IMR-90 (cell line): Measurements from ENCODE around the gene RNFT2. TPM values are rescaled to one million over a fixed set of nuclear protein-coding genes. Genes with fewer than 3 reads are reported as not detected.

Source experiments
- ATAC-seq: fragments of 200-7000 bp; cut with Tn5 transposase; 2 replicates; pipeline ENCODE4 v1.9.1; 2020; ENCODE audit warnings: low read depth, mild to moderate bottlenecking, moderate library complexity
- BruUV-seq: library from RNA; stranded (reverse); fragments of 400-500 nt; replicated peaks from 2 replicates; lab custom pipeline; 2021; lab: Mats Ljungman, UMichigan
- CTCF ChIA-PET: fragments of 300-600 bp; formaldehyde crosslinking; extraction: SDS; loops from one replicate; lab custom pipeline; 2021; ENCODE audit warnings: antibody characterized with exemption; lab: Yijun Ruan, JAX
- POLR2A ChIA-PET: fragments of 300-600 bp; sonication (Branson Sonifier 250); formaldehyde crosslinking; loops from one replicate; lab custom pipeline; 2022; ENCODE audit warnings: antibody characterized with exemption; ENCODE audit not compliant: unreplicated experiment; lab: Charles Lee
- DNase-seq: peaks from one replicate; pipeline ENCODE4 v3.0.0; 2013
- H2AFZ ChIP-seq: replicated peaks from 2 replicates; pipeline ENCODE3; 2013; ENCODE audit warnings: low read length, mild to moderate bottlenecking; ENCODE audit not compliant: poor library complexity
- H2AK5ac ChIP-seq: 2 replicates; pipeline ENCODE4 v1.6.1; 2013; ENCODE audit warnings: low read depth, low read length, inconsistent platforms
- H2AK9ac ChIP-seq: replicated peaks from 2 replicates; pipeline ENCODE3; 2013; ENCODE audit warnings: mild to moderate bottlenecking, low read depth, low read length, moderate library complexity; ENCODE audit not compliant: poor library complexity
- H2BK120ac ChIP-seq: 2 replicates; pipeline ENCODE4 v1.6.1; 2013; ENCODE audit warnings: low read depth, low read length, inconsistent platforms
- H2BK15ac ChIP-seq: 3 replicates; pipeline ENCODE4 v1.6.1; 2013; ENCODE audit warnings: low read depth, low read length, inconsistent platforms
- H2BK20ac ChIP-seq: 2 replicates; pipeline ENCODE4 v1.6.1; 2013; ENCODE audit warnings: low read depth, mild to moderate bottlenecking, inconsistent platforms, low read length, moderate library complexity
- H2BK5ac ChIP-seq: 2 replicates; pipeline ENCODE4 v1.6.1; 2013; ENCODE audit warnings: mild to moderate bottlenecking, low read depth, low read length, inconsistent platforms; ENCODE audit not compliant: poor library complexity, severe bottlenecking
- H3K14ac ChIP-seq: replicated peaks from 2 replicates; pipeline ENCODE4 v1.6.1; 2013; ENCODE audit warnings: low read depth, low read length, inconsistent platforms
- H3K18ac ChIP-seq: 2 replicates; pipeline ENCODE4 v1.6.1; 2013; ENCODE audit warnings: low read depth, low read length, control low read depth
- H3K23ac ChIP-seq: 2 replicates; pipeline ENCODE4 v1.6.1; 2013; ENCODE audit warnings: low read depth, low read length, inconsistent platforms
- H3K27ac ChIP-seq: 2 replicates; pipeline ENCODE4 v1.5.1; 2013; ENCODE audit warnings: mild to moderate bottlenecking, control low read depth, low read length; ENCODE audit not compliant: insufficient read depth
- H3K27me3 ChIP-seq: 2 replicates; pipeline ENCODE4 v1.6.1; 2013; ENCODE audit warnings: low read length; ENCODE audit not compliant: control insufficient read depth, insufficient read depth
- H3K36me3 ChIP-seq: 2 replicates; pipeline ENCODE4 v1.6.1; 2013; ENCODE audit warnings: low read length, mixed read lengths; ENCODE audit not compliant: control insufficient read depth, insufficient read depth
- H3K4ac ChIP-seq: 2 replicates; pipeline ENCODE4 v1.6.1; 2013; ENCODE audit warnings: low read depth, low read length, inconsistent platforms
- H3K4me1 ChIP-seq: 2 replicates; pipeline ENCODE4 v1.6.1; 2013; ENCODE audit warnings: low read length, mixed read lengths; ENCODE audit not compliant: control insufficient read depth, insufficient read depth
- H3K4me2 ChIP-seq: 2 replicates; pipeline ENCODE4 v1.6.1; 2013; ENCODE audit warnings: low read depth, mild to moderate bottlenecking, control low read depth, low read length, moderate library complexity
- H3K4me3 ChIP-seq: 2 replicates; pipeline ENCODE4 v1.5.1; 2013; ENCODE audit warnings: low read depth, mild to moderate bottlenecking, control low read depth, low read length, moderate library complexity; ENCODE audit not compliant: insufficient read depth
- H3K56ac ChIP-seq: 2 replicates; pipeline ENCODE4 v1.6.1; 2013; ENCODE audit warnings: low read length, inconsistent platforms; ENCODE audit not compliant: insufficient read depth; ENCODE audit errors: extremely low read depth
- H3K79me1 ChIP-seq, 2 experiments: 2 replicates each; pipeline ENCODE4 v1.6.1; 2013; ENCODE audit warnings: low read length in 2 of 2, inconsistent platforms in 1 of 2, low read depth in 1 of 2
- H3K9ac ChIP-seq: 2 replicates; pipeline ENCODE4 v1.6.1; 2013; ENCODE audit warnings: low read depth, low read length, control low read depth
- H3K9me1 ChIP-seq: 2 replicates; pipeline ENCODE4 v1.6.1; 2013; ENCODE audit warnings: low read length, inconsistent platforms; ENCODE audit not compliant: insufficient read depth
- H3K9me3 ChIP-seq: 2 replicates; pipeline ENCODE4 v1.6.1; 2013; ENCODE audit warnings: low read length; ENCODE audit not compliant: control insufficient read depth, insufficient read depth
- H4K20me1 ChIP-seq: 2 replicates; pipeline ENCODE4 v1.6.1; 2013; ENCODE audit warnings: low read length, inconsistent platforms; ENCODE audit not compliant: insufficient read depth
- H4K5ac ChIP-seq: 2 replicates; pipeline ENCODE4 v1.6.1; 2013; ENCODE audit warnings: mild to moderate bottlenecking, low read depth, low read length, control low read depth
- H4K8ac ChIP-seq, 2 experiments: 2 replicates each; pipeline ENCODE4 v1.6.1; 2013; ENCODE audit warnings: low read depth in 2 of 2, low read length in 2 of 2, control low read depth in 1 of 2, inconsistent platforms in 1 of 2
- H4K91ac ChIP-seq: 2 replicates; pipeline ENCODE4 v1.6.1; 2013; ENCODE audit warnings: low read depth, low read length, inconsistent platforms; ENCODE audit not compliant: insufficient read depth
- BHLHE40 ChIP-seq: fragments of 150-350 bp; IDR thresholded peaks from 2 replicates; pipeline ENCODE4 v1.6.1; 2016; ENCODE audit warnings: mild to moderate bottlenecking, low read depth, low read length
- CHD1 ChIP-seq: IDR thresholded peaks from 2 replicates; pipeline ENCODE4 v1.6.1; 2012; ENCODE audit warnings: low read depth, low read length, improper control_type of control experiment
- FOS ChIP-seq: fragments of 150-350 bp; IDR thresholded peaks from 2 replicates; pipeline ENCODE4 v1.6.1; 2016; ENCODE audit warnings: low read depth, low read length
- MAFK ChIP-seq: IDR thresholded peaks from 2 replicates; pipeline ENCODE4 v1.6.1; 2012; ENCODE audit warnings: low read depth, low read length, improper control_type of control experiment
- MAZ ChIP-seq: IDR thresholded peaks from 2 replicates; pipeline ENCODE4 v1.6.1; 2012; ENCODE audit warnings: low read depth, mild to moderate bottlenecking, low read length, improper control_type of control experiment, moderate library complexity, borderline replicate concordance
- WGBS, 2 experiments: methylation state at CpG; one replicate each; pipeline versions ENCODE4 v1.1.5 to v1.1.7; 2013; ENCODE audit warnings: missing lambda C conversion rate in 2 of 2; ENCODE audit not compliant: insufficient read length in 1 of 2; ENCODE audit errors: extremely low coverage in 2 of 2; 5-methylcytosine and 5-hydroxymethylcytosine counted together
- dilution Hi-C: fragments of 300-500 bp; cut with HindIII; formaldehyde crosslinking; loops from one replicate; pipeline ENCODE4 v1.14.3; 2018; ENCODE audit warnings: low sequenced_read_pairs; ENCODE audit not compliant: unreplicated experiment
- in situ Hi-C: fragments of 300-500 bp; cut with MboI; formaldehyde crosslinking; loops from 3 replicates; pipeline ENCODE4 v1.14.3; 2019; ENCODE audit warnings: low sequenced_read_pairs, inconsistent platforms, mixed read lengths
- intact Hi-C: fragments of 100-400 bp; cut with micrococcal nuclease; formaldehyde crosslinking; loops from 2 replicates; pipeline ENCODE4 v1.10.0; 2022
- polyA plus RNA-seq, 3 experiments: library from polyadenylated mRNA; depleted of rRNA; stranded (reverse); fragments of >200 nt; gene quantifications; 2 replicates each; pipeline ENCODE4 v1.2.3, GENCODE V29; 2012; ENCODE audit warnings: low replicate concordance in 1 of 3
- total RNA-seq: library from RNA; depleted of rRNA; stranded (reverse); fragments of >200 nt; gene quantifications from 2 replicates; pipeline ENCODE4 v1.2.3, GENCODE V29; 2012

The RNFT2 gene
- total and polyA plus RNA-seq, 2 of the 4 experiments (the other 2 are of a cell fraction): 1.6 to 2.3 TPM

GRCh38 chr12:116881325-116881876 lies 143.3 kb downstream of the RNFT2 start, which contains the start of gene HRK:
Gene HRK, minus strand, starts transcription at chr12:116881441. Its CDS starts 134 bp downstream, at chr12:116881307.
- CTCF ChIA-PET: no interaction called here
- H2AFZ ChIP-seq: peak within 1 kb of the TSS; percentile 78
- H2BK120ac ChIP-seq: no peak within 1 kb of the TSS
- ATAC-seq (peak; percentile 47), DNase-seq (no peak)
- no peaks in the 10 kb centered on the region for H3K9me3 ChIP-seq
- no peaks in the 10 kb centered on the region for H3K9me1 ChIP-seq
- no peak for TF ChIP-seq FOS
- no peak for TF ChIP-seq MAFK
- no peak for TF ChIP-seq CHD1
- TF ChIP-seq MAZ: no peak
- TF ChIP-seq BHLHE40: no peak
- POLR2A ChIA-PET: no interaction called here
- no peaks in the 10 kb centered on the region for H3K36me3 ChIP-seq
- H2BK20ac ChIP-seq: no peak within 1 kb of the TSS
- H3K18ac ChIP-seq: no peak within 1 kb of the TSS
- H3K27ac ChIP-seq: no peak within 1 kb of the TSS
- intact Hi-C loops (loop anchor here (2.0 kb wide), 1 partner anchor 29 kb away; the partner anchor contains the start of gene FBXW8), dilution Hi-C loops (no loop called here), in situ Hi-C loops (no loop called here)
- BruUV-seq: no TSS peak
- no peak within 1 kb of the TSS for H3K9ac ChIP-seq
- peak within 1 kb of the TSS; percentile 89; the same call in 1 of the 2 replicates for H3K23ac ChIP-seq
- no peak within 1 kb of the TSS for H2BK15ac ChIP-seq
- H3K4ac ChIP-seq: no peak within 1 kb of the TSS
- H3K4me1 ChIP-seq: no peaks in the 10 kb centered on the region
- H4K5ac ChIP-seq: no peak within 1 kb of the TSS
- H3K4me2 ChIP-seq: peak within 1 kb of the TSS; percentile 55
- H4K91ac ChIP-seq: no peak within 1 kb of the TSS
- no peak within 1 kb of the TSS for H2BK5ac ChIP-seq
- no peak within 1 kb of the TSS for H3K14ac ChIP-seq
- H3K4me3 ChIP-seq: peak within 1 kb of the TSS; percentile 31; the same call in 1 of the 2 replicates
- no peaks in the 10 kb centered on the region for H3K79me1 ChIP-seq
- H4K20me1 ChIP-seq: peaks cover 8% of the 10 kb centered on the region; the same call in 1 of the 2 replicates
- H3K56ac ChIP-seq: no peak within 1 kb of the TSS
- H2AK5ac ChIP-seq: no peak within 1 kb of the TSS
- peak within 1 kb of the TSS; percentile 15 for H2AK9ac ChIP-seq
- no peak within 1 kb of the TSS for H4K8ac ChIP-seq
- H3K27me3 ChIP-seq: peaks cover 77% of the 10 kb centered on the region
- 20% methylated on average over 2 of the region's 49 CpGs; no CpG with 5 or more reads in 1 of the 2 experiments for WGBS, 2 experiments
